Measurements from ENCODE around the gene CLK4.

Gene CLK4

DNA sequence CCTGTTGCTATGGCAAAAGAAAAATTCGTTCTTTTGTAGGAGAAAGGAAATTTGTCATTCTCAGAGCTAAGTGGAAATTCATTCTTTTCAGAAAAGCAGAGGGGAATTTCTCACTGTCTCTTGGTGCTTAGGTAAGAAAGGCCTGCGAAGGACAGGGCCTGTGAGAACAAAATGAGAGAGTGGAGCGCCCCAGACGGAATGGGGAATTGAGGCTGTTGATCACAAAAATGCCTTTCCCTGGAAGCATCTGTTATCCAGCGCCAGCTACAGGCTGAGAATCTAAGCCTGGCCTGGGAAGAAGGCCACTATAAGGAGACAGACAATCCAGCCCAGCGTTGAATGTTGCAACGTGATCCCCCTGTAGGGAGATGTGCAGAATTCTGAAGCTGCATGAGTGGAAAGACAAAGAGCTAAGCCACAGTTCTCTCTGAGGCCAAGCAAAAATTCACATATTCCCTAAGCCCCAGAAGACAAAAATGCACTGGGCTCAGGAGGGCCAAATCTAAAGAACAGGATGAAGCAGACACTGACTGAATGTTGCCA, 44.8 kb upstream of the CLK4 start:
- Histone ChIP-seq H3K36me3 (replicated peaks) (no peaks in the 10 kb centered on the region), H3K4me3 (ENCODE audit: low read depth, low read length) (no peak overlapping the region), H3K27ac (no peak overlapping the region), H3K27me3 (replicated peaks) (no peaks in the 10 kb centered on the region)
- in situ Hi-C loops (cut with HindIII; ENCODE audit: low pct_ligation_motif_present, low sequenced_read_pairs), result no loop called here
- DNase-seq, result no peak
- TF ChIP-seq, protein P1, sequence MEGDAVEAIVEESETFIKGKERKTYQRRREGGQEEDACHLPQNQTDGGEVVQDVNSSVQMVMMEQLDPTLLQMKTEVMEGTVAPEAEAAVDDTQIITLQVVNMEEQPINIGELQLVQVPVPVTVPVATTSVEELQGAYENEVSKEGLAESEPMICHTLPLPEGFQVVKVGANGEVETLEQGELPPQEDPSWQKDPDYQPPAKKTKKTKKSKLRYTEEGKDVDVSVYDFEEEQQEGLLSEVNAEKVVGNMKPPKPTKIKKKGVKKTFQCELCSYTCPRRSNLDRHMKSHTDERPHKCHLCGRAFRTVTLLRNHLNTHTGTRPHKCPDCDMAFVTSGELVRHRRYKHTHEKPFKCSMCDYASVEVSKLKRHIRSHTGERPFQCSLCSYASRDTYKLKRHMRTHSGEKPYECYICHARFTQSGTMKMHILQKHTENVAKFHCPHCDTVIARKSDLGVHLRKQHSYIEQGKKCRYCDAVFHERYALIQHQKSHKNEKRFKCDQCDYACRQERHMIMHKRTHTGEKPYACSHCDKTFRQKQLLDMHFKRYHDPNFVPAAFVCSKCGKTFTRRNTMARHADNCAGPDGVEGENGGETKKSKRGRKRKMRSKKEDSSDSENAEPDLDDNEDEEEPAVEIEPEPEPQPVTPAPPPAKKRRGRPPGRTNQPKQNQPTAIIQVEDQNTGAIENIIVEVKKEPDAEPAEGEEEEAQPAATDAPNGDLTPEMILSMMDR (IDR thresholded peaks at IDR 0.05; ENCODE audit: low read depth, low read length, missing control alignments), result no peak

DNA sequence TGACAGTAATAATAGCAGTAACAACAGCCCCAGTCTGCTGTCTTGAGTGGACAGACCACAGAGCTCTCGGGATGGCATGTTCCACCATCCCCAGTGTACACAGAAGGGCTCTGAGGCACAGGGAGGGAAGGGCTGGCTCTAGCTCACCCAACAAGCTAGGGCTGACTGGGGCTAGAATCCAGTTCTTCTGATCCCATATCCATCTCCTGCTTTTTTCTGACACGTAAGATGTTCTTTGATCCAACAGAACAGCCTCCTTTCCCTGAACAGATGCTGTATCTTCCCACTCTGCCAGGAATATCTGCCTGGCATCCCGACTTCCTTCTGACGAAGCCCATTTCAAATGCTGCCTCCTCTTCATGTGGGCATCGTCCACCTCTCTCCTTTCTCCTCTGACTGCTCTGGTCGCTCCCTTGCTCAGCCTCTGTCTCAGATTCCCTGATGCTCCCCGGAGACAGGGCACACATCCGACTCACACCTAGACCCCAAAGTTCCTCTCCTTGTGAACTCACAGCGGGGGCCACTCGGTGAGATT, 43.6 kb upstream of the CLK4 start:
- Histone ChIP-seq H3K36me3 (replicated peaks) (no peaks in the 10 kb centered on the region), H3K4me3 (ENCODE audit: low read depth, low read length) (no peak overlapping the region), H3K27me3 (replicated peaks) (no peaks in the 10 kb centered on the region), H3K27ac (no peak overlapping the region)
- in situ Hi-C loops (cut with HindIII; ENCODE audit: low pct_ligation_motif_present, low sequenced_read_pairs), result no loop called here
- DNase-seq, result no peak
- TF ChIP-seq, protein P1 (IDR thresholded peaks at IDR 0.05; ENCODE audit: low read depth, low read length, missing control alignments), result no peak

DNA sequence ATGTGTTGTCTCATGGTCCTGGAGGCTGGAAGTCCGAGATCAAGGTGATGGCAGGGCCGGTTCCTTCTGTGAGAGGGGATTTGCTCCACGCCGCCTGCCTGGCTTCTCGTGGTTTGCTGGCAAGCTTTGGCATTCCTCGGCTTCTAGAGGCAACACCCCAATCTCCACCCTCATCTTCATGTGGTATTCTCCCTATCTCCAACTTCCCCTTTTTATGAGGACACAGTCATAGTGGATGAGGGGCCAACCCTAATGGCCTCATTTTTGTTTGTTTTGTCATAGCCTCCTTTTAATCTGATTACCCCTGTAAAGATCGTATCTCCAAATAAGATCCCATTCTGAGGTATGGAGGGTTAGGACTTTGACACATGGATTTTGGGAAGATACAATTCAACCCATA, 41.7 kb upstream of the CLK4 start:
- Histone ChIP-seq H3K36me3 (replicated peaks) (no peaks in the 10 kb centered on the region), H3K27ac (no peak overlapping the region), H3K4me3 (ENCODE audit: low read depth, low read length) (no peak overlapping the region), H3K27me3 (replicated peaks) (no peaks in the 10 kb centered on the region)
- no peak for DNase-seq
- in situ Hi-C loops (cut with HindIII; ENCODE audit: low pct_ligation_motif_present, low sequenced_read_pairs), result no loop called here
- TF ChIP-seq, protein P1 (IDR thresholded peaks at IDR 0.05; ENCODE audit: low read depth, low read length, missing control alignments), result no peak

DNA sequence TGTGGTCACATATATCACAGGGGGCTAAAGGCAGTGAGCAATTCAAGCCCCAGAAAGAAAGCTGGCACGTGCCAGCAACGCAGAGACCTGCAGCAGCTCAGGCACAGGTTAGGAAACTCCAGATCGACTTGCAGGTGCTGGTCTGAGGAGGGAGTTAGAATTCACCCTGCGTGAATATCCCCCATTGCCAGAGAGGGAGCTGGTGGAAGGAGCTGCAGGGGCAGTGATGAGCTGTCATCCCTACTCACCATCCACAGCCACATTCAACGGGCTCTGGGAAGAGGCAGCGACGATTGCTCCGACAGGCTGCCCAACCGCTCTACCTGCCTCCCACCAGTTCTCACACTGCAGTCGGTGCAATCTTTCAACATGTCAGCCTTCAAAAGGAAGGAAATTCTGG, 40.8 kb upstream of the CLK4 start:
- no peaks in the 10 kb centered on the region for H3K27me3 ChIP-seq (replicated peaks)
- no peak for DNase-seq
- H3K27ac ChIP-seq, result no peak overlapping the region
- TF ChIP-seq, protein P1 (IDR thresholded peaks at IDR 0.05; ENCODE audit: low read depth, low read length, missing control alignments), result no peak
- H3K36me3 ChIP-seq (replicated peaks), result no peaks in the 10 kb centered on the region
- H3K4me3 ChIP-seq (ENCODE audit: low read depth, low read length), result no peak overlapping the region
- in situ Hi-C loops (cut with HindIII; ENCODE audit: low pct_ligation_motif_present, low sequenced_read_pairs), result no loop called here

DNA sequence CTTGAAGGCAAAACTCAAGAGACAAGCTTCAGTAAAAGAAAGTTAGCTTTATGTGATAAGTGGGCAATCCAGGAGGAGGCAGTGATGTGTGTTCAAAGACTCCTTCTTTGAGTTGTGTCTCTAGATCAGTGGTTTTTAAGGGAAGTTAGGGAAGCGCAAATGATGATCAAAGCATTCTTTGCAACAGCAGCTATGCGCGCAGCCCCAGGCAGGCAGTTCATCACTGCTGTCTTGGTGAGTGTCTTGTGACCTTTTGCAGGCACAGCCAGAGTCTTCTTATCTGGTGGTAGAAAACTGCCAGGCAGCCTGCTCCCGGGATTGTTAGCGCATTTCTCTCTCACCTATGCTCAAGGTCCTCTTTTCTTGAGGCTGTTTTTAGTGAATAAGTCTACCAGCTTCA, 40.3 kb upstream of the CLK4 start:
- TF ChIP-seq, protein P1 (IDR thresholded peaks at IDR 0.05; ENCODE audit: low read depth, low read length, missing control alignments), result no peak
- in situ Hi-C loops (cut with HindIII; ENCODE audit: low pct_ligation_motif_present, low sequenced_read_pairs), result no loop called here
- H3K27ac ChIP-seq, result no peak overlapping the region
- no peak for DNase-seq
- H3K27me3 ChIP-seq (replicated peaks), result no peaks in the 10 kb centered on the region
- no peak overlapping the region for H3K4me3 ChIP-seq (ENCODE audit: low read depth, low read length)
- H3K36me3 ChIP-seq (replicated peaks), result no peaks in the 10 kb centered on the region

DNA sequence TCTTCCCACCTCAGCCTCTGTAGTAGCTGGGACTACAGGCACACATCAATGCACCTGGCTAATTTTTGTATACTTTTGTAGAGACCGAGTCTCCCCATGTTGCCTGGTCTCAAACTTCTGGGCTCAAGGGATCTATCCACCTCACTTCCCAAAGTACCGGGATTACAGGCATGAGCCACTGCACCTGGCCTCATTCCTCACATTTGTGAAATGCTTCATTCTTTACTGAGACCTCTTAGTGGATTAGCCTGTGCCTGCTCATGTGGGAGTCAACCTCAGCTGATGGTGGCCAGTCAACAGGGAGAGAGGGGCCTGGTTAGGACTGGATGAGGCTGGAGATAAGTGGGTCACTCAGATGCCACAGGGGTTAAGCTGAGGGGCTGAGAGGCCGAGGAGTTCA, 37.3 kb upstream of the CLK4 start:
- DNase-seq, result no peak
- in situ Hi-C loops (cut with HindIII; ENCODE audit: low pct_ligation_motif_present, low sequenced_read_pairs), result no loop called here
- no peak overlapping the region for H3K4me3 ChIP-seq (ENCODE audit: low read depth, low read length)
- no peaks in the 10 kb centered on the region for H3K27me3 ChIP-seq (replicated peaks)
- H3K36me3 ChIP-seq (replicated peaks), result no peaks in the 10 kb centered on the region
- H3K27ac ChIP-seq, result no peak overlapping the region
- TF ChIP-seq, protein P1 (IDR thresholded peaks at IDR 0.05; ENCODE audit: low read depth, low read length, missing control alignments), result no peak
